NOMO-1 treated with DMSO at 0.1 percent for 48 hours (cell line): Measurements from ENCODE around the gene NFATC1.

ENCODE experiments used
- DNase-seq: peaks from one replicate; lab custom pipeline; 2025; ENCODE audit not compliant: unreplicated experiment; lab: John Stamatoyannopoulos, UW

NFATC1 gene

DNA sequence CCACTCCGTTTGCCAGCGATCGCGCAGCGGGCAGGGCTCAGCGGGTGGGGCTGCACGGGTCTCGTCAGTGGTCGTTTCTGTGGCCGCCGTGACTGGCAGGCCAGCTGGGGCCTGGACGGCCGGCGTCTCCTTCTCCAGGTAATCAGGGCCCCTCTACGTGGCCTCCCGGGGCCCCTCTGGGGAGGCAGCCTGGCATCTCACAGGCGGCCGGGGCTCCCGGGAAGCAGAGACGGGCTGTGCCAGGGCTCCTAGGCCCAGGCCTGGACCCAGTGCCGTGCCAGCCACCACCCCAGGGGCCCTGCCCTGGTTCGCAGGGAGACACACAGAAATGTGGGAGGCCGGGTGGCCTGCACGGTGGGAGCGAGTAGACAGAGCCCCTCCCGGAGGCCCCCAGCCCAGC, 59.5 kb downstream of the NFATC1 start:
- DNase-seq = no peak

- DNase-seq = no peak
Observed at GRCh38 chr18:79456105-79456980, 60.6 kb downstream of the NFATC1 start.

- no peak for DNase-seq
Observed at GRCh38 chr18:79457239-79457638, 61.5 kb downstream of the NFATC1 start.

DNA sequence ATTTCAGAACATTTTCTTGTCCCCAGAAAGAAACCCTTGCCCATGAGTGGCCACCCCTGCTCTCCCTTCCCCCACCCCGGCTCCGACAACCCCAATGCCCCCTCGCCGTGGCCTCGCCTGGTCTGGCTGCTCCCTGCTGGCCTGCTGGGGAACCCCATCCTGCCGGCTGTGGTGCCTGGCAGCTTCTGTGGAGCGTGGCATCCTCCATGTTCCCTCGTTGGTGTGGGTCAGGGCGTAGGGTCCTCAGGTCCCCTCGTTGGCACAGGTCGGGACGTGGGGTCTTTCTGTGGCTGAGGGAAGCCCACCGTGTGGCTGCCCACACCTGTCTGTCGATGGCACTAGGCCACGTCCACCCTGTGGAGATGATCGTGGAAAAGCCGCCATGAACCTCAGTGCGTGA, 61.9 kb downstream of the NFATC1 start:
- no peak for DNase-seq

DNA sequence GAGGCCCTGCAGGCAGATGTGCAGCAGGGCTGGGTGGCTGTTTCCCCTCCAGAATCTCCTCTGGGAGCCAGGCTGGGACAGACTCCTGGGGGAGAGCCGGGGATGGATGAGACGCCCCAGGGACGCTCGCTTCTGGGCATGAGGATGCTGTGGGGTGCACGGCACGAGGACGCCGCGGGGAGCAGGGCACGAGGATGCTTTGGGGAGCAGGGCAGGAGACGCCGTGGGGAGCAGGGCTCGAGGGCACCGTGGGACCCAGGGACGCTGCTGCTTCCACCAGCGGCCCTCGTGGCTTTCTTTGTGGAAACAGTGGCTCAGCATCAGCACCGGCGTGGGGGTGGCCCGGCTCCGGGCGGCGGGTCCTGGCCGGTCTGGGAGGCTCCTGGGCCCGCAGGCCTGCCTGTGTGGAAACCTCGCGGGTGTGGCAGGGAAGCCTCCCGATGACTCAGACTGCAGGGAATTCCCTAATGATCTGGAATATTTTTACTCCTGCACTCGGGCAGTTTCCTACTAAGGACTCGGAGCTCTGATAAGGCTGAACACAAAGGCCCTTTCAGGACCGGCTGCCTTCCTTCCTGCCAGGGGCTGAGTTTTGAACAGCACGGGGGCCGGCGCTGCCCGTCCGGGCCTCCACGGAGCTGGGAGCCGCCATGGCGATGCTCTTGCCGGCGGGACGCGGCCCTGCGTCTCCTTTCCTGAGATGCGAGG, 62.6 kb downstream of the NFATC1 start:
- no peak for DNase-seq

GRCh38 chr18:79458917-79459803, 63.4 kb downstream of the NFATC1 start:
- DNase-seq = no peak

DNA sequence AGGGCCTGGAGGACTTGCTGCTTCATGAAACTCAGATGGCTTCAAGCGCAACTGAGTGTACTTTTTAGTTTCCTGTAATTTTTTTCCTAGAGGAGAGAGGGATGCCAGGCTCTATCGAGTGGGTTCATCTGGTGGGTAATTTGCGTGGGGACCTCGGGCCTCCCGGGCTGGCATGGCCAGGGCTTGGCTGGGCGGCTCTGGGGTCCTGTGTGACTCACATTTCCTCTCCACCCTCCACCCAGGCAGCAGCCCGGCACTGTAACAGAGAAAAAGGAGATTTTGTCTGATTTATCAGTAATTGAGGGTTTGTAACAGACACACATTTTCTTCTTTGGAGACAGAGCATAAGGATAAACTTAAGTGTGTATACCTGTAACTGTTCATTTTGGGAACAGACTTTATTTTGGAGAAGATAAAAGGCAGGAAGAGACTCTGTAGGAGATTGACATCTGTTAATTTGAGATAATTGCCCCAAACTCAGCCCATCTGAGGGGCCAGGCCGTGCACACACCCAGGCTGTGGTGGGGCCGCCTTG, 64.3 kb downstream of the NFATC1 start:
- DNase-seq = no peak

GRCh38 chr18:79460481-79461300, 65.0 kb downstream of the NFATC1 start:
- no peak for DNase-seq

DNA sequence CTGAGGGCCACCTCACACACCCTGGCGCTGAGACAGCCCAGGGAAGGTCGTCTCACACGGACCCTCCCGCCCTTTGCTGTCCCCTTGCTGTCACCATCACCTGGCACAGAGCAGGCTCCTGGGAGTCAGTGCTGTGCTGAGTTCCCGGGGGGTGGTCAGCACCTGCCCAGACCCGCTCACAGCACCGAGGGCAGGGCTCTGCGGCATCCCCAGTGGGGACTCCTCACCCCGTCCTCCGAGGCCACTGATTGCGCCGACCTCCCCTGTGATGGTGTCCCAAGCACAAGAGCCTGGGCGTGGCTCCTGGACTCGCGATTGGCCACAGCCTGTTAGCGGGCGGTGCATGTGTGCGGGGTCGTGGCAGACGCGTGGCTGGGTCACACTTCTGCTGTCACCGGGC, 65.9 kb downstream of the NFATC1 start:
- no peak for DNase-seq

DNA sequence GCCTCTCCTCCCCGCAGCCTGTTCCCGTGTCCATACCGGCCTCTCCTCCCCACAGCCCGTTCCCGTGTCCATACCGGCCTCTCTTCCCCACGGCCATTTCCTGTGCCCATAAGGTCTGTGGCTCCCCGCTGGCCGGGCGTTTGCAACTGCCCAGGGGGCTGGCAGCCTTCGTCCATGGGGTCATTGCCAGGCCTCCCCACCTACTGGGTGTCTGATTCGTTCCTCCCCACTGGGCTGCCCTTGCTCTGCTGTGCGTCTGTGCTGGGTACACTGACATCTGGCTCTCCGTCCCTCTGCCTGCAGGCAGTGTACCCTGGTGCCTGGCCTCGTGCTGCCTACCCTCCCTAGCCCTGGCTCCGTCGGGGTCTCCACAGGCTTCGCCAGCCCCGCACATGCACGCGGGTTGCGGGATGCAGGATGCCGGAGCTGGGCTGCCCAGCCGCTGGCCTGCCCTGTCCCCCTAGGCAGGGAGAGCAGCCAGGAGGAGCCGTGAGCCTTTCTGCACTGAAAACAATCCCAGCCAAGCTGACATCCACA, 67.8 kb downstream of the NFATC1 start:
- DNase-seq = no peak

DNA sequence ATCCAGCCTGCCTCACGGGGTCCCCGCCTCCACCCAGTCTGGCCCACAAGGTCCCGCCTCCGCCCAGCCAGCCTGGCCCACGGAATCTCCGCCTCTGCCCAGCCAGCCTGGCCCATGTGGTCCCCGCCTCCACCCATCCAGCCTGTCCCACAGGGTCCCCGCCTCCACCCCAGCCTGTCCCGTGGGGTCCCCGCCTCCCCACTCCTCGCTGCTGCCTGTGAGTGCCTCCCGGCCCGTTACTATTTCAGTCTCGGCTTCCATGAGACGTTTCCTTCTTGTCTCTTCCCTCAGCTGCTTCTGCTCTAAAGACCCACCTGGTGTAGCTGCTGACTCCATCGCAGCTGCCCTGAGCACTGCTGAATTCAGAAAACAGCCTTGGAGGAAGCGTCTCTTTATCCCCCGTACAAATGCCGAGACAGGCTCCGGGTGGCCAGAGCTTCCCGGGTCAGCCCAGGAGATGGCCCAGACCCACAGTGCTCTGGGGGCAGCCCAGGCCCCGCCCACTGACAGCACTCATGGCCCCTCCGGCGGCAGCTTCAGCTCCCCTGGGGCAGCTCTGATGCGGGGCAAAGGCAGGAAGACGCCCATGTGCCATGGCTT, 69.8 kb downstream of the NFATC1 start:
- no peak for DNase-seq

GRCh38 chr18:79466591-79466990, 70.9 kb downstream of the NFATC1 start:
- no peak for DNase-seq

DNA sequence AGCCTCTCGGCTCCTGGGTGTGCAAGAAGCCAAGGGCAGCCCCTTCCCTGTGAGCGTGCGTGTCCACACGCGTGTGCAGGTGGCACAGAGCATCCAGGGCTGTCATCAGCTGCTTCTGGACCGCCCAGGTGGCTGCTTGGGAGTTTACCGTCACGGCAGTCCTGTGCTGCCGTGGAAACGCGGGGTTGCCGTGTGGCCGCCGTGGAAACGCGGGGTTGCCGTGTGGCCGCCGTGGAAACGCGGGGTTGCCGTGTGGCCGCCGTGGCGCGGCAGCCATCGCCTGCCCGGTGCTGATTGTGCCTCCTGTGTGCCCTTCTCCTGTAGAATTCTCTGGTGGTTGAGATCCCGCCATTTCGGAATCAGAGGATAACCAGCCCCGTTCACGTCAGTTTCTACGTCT, 71.4 kb downstream of the NFATC1 start:
- no peak for DNase-seq

DNA sequence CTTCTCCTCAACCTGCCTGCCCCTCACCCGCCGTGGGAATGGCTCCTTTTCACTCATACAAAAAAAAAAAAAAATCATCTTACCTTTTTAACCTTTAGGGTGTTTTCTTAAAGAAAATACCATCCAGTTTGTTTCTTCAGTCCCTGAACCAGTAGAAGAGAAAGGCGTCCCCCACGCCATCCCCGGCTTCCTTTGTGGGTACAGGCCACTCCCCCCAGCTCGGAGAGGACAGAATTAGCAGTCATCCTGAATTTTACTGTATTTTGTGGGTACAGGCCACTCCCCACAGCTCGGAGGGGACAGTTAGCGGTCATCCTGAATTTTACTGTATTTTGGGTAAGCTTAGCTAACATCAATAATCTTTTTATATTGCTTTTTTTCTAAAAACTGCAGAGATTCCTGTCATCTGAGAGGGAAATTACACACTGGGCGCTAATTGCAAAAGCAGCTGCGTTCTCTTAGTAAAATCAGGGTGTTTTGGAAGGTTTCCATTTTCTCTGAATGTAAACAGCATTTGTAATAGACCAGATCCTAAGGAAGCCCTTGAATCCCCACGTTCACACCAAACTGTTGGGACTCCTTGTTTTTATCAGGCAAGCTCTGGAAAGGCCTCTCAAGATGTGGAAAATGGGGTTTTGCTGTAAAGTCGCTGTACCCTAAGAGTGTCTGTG, 72.5 kb downstream of the NFATC1 start:
- no peak for DNase-seq

- no peak for DNase-seq
Observed at GRCh38 chr18:79469309-79469708, 73.6 kb downstream of the NFATC1 start.

GRCh38 chr18:79469751-79470505, 74.2 kb downstream of the NFATC1 start:
- no peak for DNase-seq

DNA sequence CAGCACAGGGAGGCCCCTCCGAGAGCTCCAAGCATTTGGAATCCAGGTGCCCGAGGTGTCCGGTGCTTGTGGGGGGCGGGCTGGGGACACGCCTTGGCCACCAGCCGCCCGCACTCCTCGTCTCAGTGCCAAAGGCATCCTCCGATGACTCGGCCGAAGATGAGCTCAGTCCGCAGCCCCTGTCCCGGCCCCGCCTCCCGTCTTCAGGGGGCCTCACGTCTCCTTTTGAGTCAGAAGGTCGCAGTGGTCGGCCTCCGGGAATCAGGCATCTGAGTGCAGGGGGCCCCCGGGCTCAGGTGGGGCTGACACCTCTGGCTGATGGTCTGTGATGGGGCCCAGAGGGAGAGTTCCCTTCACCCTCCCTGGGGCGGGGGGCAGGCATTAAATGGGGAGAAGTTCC, 74.8 kb downstream of the NFATC1 start:
- no peak for DNase-seq

- DNase-seq = no peak
Observed at GRCh38 chr18:79471046-79471445, 75.3 kb downstream of the NFATC1 start.
